ENCODE results near the gene REPIN1. TPM values are rescaled to one million over a fixed set of nuclear protein-coding genes. Genes with fewer than 3 reads are reported as not detected.

REPIN1 gene
- total RNA-seq, 1 experiment from 2014 or later: 106 TPM

- Histone ChIP-seq H3K9ac (ENCODE audit: extremely low read depth, insufficient read length, low read length) (no peak overlapping the region), H3K9me3 (ENCODE audit: control insufficient read depth, low read depth, low read length) (no peaks in the 10 kb centered on the region), H3K56ac (ENCODE audit: insufficient read length, low read depth, low read length) (no peak overlapping the region), H2BK12ac (ENCODE audit: insufficient read length, low read depth, low read length) (no peak overlapping the region), H2AFZ (ENCODE audit: low read length) (no peak overlapping the region), H3T11ph (ENCODE audit: low read length) (no peak overlapping the region), H4K8ac (replicated peaks; ENCODE audit: insufficient read length, low read depth, low read length) (no peak overlapping the region), H2BK5ac (ENCODE audit: insufficient read length, low read length) (no peak overlapping the region), H2BK120ac (ENCODE audit: low read depth, low read length, poor library complexity, severe bottlenecking) (no peak overlapping the region), H3K4me2 (ENCODE audit: insufficient read depth, insufficient read length, low read length) (no peak overlapping the region), H3K4me1 (ENCODE audit: insufficient read depth, low read length) (no peaks in the 10 kb centered on the region), H3K79me2 (ENCODE audit: insufficient read depth, low read length) (no peaks in the 10 kb centered on the region), H3K27ac (ENCODE audit: insufficient read length, low read depth, low read length) (no peak overlapping the region), H4K20me1 (ENCODE audit: control insufficient read depth, insufficient read depth, insufficient read length) (no peaks in the 10 kb centered on the region), H4K91ac (ENCODE audit: insufficient read length, low read depth, low read length) (no peak overlapping the region), H3K79me1 (ENCODE audit: insufficient read depth, low read depth, low read length, poor library complexity, severe bottlenecking) (no peaks in the 10 kb centered on the region), H3K23ac (ENCODE audit: insufficient read length, low read depth, low read length) (no peak overlapping the region), H3K27me3 (ENCODE audit: insufficient read depth, low read length) (no peaks in the 10 kb centered on the region), H4K5ac (ENCODE audit: insufficient read length, low read depth, low read length) (no peak overlapping the region), H2AK5ac (ENCODE audit: insufficient read length, low read length) (no peak overlapping the region), H3K4ac (ENCODE audit: low read depth, low read length) (no peak overlapping the region), H3K14ac (ENCODE audit: insufficient read depth, low read length) (no peak overlapping the region), H2BK15ac (ENCODE audit: low read depth, low read length) (no peak overlapping the region), H3K18ac (ENCODE audit: insufficient read length, low read depth, low read length) (no peak overlapping the region), H3K23me2 (ENCODE audit: insufficient read length, low read depth, low read length, poor library complexity, severe bottlenecking) (peaks cover 6% of the 10 kb centered on the region), H2BK20ac (ENCODE audit: low read depth, low read length, poor library complexity, severe bottlenecking) (no peak overlapping the region)
- Mint-ChIP-seq H3K27me3 (ENCODE audit: low read depth) (peaks cover 1% of the 10 kb centered on the region), H3K36me3 (ENCODE audit: insufficient read depth in 1 of 3, low read depth in 3 of 3) (peaks cover 0 to 4% (median 0%) of the 10 kb centered on the region in 3 experiments; a peak in 1 of 7 replicates), H3K4me1 (peaks cover 43 to 44% of the 10 kb centered on the region in 2 experiments), H3K9me3 (peaks cover 4 to 7% of the 10 kb centered on the region in 2 experiments; a peak in 3 of 5 replicates), H3K27ac (no peak overlapping the region), H3K4me3 (no peak overlapping the region; a peak in 1 of 5 replicates)
- no peak for TF ChIP-seq CTCF (conservative IDR thresholded peaks at IDR 0.05)
- no peak for DNase-seq
- WGBS (ENCODE audit: extremely low coverage, insufficient read length, low lambda C conversion rate): no CpG with 5 or more reads among the region's 4 CpGs
Measured at GRCh38 chr7:150363370-150363769, 5.3 kb upstream of the REPIN1 start.

All from H9 (cell line).